Measurements from ENCODE around the gene ANAPC15. TPM values are rescaled to one million over a fixed set of nuclear protein-coding genes. Genes with fewer than 3 reads are reported as not detected.

Gene ANAPC15
- total RNA-seq, 1 experiment from 2014 or later = 75.4 TPM

- TF ChIP-seq ZNF425 (CRISPR knock-in tag; conservative IDR thresholded peaks at IDR 0.05) (no peak), NFATC4 (CRISPR knock-in tag; IDR thresholded peaks at IDR 0.05) (no peak), EMX1 (CRISPR knock-in tag; IDR thresholded peaks at IDR 0.05) (no peak), ARID4B (CRISPR knock-in tag; IDR thresholded peaks at IDR 0.05; ENCODE audit: borderline replicate concordance) (no peak), ZNF219 (CRISPR knock-in tag; IDR thresholded peaks at IDR 0.05; ENCODE audit: borderline replicate concordance) (no peak), JUN (CRISPR knock-in tag; IDR thresholded peaks at IDR 0.05) (no peak), ZNF138 (CRISPR knock-in tag; conservative IDR thresholded peaks at IDR 0.05) (no peak), ATF3 (CRISPR knock-in tag; conservative IDR thresholded peaks at IDR 0.05) (no peak), NR3C1 (CRISPR knock-in tag; conservative IDR thresholded peaks at IDR 0.05; ENCODE audit: low read depth) (no peak), SP1 (CRISPR knock-in tag; conservative IDR thresholded peaks at IDR 0.05) (no peak), TEAD4 (CRISPR knock-in tag; IDR thresholded peaks at IDR 0.05) (no peak), STAT6 (CRISPR knock-in tag; conservative IDR thresholded peaks at IDR 0.05; ENCODE audit: low read depth) (no peak)
Observed at GRCh38 chr11:72081821-72082453, 30.6 kb downstream of the ANAPC15 start (continued).

- no peaks in the 10 kb centered on the region for H3K27me3 Mint-ChIP-seq (ENCODE audit: low read depth)
- ChIA-PET POLR2A (interaction anchor here (0.9 kb wide), 1 partner anchor 30 kb away, joined by 3 read pairs; no protein-coding TSS in a partner anchor), CTCF (interaction anchor here (0.9 to 2.5 kb wide), 3 partner anchors 10 to 56 kb away, joined by 3 to 21 read pairs (median 13); no protein-coding TSS in a partner anchor)
- H3K36me3 Mint-ChIP-seq = peaks cover 6% of the 10 kb centered on the region; the same call in 1 of the 2 replicates
- no peak for ATAC-seq
- peak overlapping the region; percentile 100 for H3K27ac Mint-ChIP-seq
- DNase-seq (ENCODE audit: low spot score) = no peak
- peak overlapping the region; percentile 84 for H3K4me3 Mint-ChIP-seq
- peaks cover 17% of the 10 kb centered on the region for H3K4me1 Mint-ChIP-seq
- TF ChIP-seq ZBTB43 (CRISPR knock-in tag; IDR thresholded peaks at IDR 0.05) = no peak
- no peak for TF ChIP-seq IRF2 (CRISPR knock-in tag; IDR thresholded peaks at IDR 0.05; ENCODE audit: borderline replicate concordance, low read depth)
- no peak for TF ChIP-seq ZNF416 (CRISPR knock-in tag; IDR thresholded peaks at IDR 0.05)
- no peak for TF ChIP-seq FOXP4 (CRISPR knock-in tag; IDR thresholded peaks at IDR 0.05)
- no peak for TF ChIP-seq NR2C2 (CRISPR knock-in tag; IDR thresholded peaks at IDR 0.05)
- TF ChIP-seq SP1 (CRISPR knock-in tag; conservative IDR thresholded peaks at IDR 0.05) = no peak
- no peak for TF ChIP-seq TCF7 (CRISPR knock-in tag; IDR thresholded peaks at IDR 0.05; ENCODE audit: low read depth)
- TF ChIP-seq ZSCAN18 (CRISPR knock-in tag; IDR thresholded peaks at IDR 0.05) = no peak
- TF ChIP-seq ZNF396 (CRISPR knock-in tag; IDR thresholded peaks at IDR 0.05; ENCODE audit: borderline replicate concordance) = no peak
- TF ChIP-seq NR3C1 (CRISPR knock-in tag; conservative IDR thresholded peaks at IDR 0.05; ENCODE audit: low read depth) = no peak
- H3K9me3 Mint-ChIP-seq = no peaks in the 10 kb centered on the region
Observed at GRCh38 chr11:72081184-72081644, 31.3 kb downstream of the ANAPC15 start.

Data from WTC11 (cell line).